Putamen (tissue), 1 donor: ENCODE measurements around the gene RIPK4.

Experiments used
- DNase-seq: peaks from one replicate; pipeline ENCODE4 v3.0.0-alpha.2; 2016; ENCODE audit warnings: low spot score

The RIPK4 gene

DNA sequence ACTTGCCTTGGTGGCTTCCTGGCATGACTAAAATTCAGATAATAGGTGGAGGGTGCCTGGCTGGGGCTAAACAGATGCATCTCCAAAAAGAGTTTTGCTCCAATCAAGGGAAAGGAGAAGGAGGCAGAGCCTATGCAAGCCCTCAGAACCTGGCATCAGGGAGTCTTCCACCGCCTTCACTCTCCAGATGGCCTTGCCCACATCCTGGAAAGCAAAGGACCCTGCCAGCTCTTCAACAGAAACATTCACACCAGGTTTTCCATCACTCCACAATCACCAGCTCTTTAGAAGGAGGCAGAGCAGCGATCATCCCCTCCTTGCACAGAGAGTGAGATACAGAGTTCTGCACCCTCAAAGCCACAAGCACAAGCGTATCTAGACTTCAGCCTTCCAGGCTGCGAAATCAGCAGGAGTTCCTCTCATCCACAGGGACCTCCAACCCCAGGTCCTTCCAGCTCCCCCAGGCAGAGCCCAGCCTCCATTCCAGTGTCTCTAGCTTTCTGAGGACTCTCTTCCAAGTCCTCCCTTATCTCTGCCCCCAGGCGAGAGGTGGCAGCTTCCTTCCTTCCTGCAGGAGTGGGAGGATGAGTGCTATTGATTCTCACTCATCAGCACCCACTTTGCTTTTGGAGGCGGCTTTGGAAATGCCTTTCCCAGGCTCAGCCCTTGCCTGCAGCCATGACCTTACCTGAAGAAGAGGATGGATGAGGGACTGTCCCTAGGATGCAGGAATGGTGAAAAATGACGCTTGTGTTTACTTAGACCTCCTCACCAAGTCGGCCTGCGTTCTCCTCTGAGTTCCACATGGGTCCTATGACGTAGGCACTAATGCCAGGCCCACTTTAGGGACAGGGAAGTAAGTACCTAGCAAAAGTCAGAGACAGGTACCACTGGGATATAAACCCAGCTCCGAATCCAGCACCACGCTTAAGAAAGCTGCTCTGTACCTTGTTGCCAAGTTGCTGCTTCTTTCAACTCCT, 75.4 kb downstream of the RIPK4 start:
- peak; percentile 8 for DNase-seq
